ENCODE data around the gene LIPC.

LIPC gene

DNA sequence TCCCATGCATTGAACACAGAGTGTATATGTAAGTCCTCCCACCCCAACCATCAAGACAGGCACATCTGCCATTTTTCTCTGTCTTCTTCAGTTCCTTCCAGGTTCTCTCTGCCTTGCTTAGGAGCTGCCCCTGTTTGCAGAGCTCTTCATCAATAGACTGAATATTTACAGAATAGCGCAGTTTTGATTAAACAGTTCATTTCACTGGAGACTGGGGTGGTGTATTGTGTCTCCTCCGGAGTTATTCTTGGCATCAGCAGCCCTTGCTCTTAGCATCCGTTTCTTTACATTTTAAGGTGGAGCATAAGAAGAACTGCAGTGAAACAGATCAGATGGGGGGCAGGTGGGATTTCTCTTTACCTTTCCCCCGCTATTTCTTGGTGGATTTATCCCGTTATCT lies 87.7 kb downstream of the LIPC start:
- DNase-seq (ENCODE audit: low spot score): no peak

DNA sequence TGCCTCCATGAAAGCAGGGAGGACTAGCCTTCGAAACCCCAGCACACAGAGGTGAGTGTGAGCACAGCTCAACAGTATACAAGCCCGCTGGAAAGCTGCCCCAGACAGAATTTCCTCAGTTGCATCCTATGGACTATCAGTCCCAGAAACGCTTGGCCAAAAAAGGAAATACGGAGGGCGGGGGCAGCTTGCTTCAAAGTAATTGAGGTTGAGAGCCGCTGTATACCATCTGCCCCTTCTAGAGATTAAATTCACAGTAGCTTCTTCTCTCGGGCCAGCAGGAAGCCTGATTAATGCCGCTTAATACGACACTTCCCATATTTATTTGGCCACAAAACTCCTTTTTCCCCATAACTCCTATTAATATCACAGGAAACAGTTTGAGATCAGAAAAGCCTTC lies 88.7 kb downstream of the LIPC start:
- DNase-seq (ENCODE audit: low spot score): no peak

DNA sequence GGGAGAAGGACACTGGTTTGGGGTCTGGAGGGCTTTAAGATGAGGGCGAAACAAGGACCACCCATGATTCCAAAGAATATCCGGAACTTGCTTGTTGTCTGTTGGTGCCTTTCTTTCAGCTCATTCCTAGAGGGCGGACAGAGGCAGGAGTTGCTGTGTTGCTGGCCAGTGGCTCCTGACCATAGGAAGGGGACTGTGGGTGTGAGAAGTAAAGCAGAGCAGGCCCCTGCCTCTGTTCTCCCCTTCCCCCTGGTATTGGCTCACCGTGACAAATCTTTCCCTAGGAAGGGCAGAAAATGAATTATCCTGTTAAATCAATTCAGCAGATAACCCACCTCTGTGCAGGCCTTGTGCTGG lies 89.1 kb downstream of the LIPC start:
- DNase-seq (ENCODE audit: low spot score): no peak

DNA sequence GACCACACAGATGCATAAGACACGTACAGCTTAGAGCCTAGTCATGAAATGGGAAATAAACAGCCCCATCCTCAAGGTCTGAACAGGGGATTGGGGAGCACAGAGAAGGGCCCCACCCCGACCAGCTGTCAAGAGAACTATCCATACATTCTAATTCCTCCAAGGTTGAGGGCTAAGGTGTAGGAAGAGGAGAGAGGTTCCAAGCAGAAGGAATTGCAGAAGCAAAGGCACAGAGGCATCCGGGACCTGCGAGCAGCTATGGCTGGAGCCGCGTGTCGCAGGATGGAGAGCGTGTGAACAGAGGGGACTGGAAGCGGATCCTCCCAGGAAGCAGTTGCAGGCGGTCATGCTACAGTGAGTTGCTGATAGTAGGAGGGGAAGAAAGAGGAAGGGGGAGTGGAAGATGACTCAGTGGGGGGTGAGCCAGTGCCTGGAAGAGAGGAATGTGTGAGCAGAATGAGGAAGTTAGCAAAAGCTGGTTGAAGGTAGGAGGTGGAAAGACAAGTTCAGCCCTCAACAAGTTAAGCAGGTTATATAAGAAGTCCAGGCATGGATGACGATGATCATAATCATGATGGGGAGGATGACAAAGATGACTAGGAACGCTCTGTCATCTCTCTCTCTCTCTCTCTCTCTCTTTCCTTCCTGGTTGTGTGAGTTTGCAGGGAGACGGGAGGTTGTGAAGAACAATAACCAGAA lies 89.7 kb downstream of the LIPC start:
- DNase-seq (ENCODE audit: low spot score): peak; percentile 61

DNA sequence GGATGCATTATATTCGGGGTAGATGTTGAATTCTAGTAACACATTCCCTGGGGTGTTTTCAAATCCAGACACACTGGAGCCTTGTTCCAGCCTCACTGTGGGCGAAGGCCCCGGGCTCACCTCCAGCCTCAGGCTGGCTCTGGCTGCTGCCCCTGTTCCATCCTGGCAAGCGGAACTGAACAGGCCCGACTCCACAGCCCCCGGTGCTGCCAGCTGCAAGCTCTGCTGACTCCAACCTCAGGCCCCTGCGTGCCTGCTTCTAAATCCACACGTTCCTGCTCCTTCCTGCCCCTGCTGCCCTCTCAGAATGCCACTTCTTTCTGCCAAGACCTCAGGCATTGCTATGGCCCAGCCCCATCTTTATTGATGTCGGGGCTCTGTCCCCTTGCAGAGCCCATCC lies 90.6 kb downstream of the LIPC start:
- no peak for DNase-seq (ENCODE audit: low spot score)

DNA sequence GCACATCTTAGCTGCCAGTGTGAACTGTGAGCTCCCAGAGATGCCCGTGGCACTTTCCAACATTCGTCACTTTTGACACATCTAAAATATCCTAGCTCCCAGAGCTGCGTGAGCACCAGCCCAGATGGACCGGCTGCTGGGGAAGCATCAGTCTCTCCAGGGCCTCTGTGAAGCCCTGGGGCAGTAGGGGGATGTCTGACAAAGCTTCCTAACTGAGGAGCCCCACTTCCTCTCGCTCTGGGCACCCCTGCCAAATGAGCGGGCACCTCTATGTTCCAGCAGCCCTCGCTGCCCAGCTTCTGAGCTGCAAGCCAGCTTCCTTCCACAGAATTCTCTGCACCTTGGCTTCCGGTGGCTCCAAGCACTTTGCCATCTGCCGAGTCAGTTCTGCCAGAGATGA lies 91.1 kb downstream of the LIPC start:
- DNase-seq (ENCODE audit: low spot score): no peak

DNA sequence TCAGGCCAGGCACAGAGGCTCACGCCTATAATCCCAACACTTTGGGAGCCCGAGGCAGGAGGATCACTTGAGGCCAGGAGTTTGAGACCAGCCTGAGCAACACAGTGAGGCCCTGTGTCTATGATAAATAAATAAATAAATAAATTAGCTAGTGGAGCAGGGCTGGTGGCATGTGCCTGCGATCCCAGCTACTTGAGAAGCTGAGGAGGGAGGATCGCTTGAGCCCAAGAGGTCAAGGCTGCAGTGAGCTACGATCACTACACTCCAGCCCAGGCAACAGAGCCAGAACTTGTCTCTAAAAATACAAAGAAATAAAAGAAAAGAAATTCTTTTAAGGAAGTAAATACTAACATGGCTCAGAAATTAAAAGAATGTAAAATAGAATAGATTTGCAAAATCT lies 91.8 kb downstream of the LIPC start:
- no peak for DNase-seq (ENCODE audit: low spot score)

DNA sequence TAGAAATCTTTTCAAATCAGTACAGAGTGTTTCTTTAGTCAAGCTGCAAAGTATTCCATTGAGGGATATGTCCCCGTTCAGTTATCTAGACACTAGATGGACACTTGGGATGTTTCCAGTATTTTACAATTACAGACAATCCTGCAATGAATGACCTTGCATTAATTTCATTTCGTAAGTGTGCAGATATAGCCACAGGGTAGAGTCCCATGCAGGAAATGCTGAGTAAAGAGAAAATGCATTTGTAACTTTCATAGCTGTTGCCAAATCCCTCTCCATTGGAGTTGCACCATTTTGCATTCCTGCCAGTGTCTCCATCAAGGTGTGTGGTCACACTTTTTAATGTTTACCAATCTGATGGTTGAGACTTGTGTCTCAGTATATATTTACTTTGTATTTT lies 92.5 kb downstream of the LIPC start:
- no peak for DNase-seq (ENCODE audit: low spot score)

DNA sequence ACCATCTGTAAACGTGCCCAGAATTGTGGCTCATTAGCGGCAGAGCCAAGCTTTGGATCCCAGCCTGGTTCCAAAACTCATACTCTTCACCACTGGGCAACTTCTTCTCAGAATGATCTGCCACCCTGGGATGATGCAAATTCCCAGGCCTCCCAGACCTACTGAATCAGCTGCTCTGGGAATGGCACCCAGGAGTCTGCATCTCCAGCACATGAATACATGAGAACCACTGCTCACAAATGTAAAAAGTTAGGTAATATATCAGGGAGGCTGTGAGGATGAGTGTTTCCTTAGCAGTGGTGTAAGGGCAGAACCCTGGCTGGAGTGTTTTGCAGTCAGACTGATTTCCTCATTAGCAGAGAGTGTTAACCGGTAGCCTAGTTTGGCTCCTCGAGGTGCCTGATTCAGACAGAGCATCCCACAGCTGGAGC lies 94.2 kb downstream of the LIPC start:
- DNase-seq (ENCODE audit: low spot score): no peak

DNA sequence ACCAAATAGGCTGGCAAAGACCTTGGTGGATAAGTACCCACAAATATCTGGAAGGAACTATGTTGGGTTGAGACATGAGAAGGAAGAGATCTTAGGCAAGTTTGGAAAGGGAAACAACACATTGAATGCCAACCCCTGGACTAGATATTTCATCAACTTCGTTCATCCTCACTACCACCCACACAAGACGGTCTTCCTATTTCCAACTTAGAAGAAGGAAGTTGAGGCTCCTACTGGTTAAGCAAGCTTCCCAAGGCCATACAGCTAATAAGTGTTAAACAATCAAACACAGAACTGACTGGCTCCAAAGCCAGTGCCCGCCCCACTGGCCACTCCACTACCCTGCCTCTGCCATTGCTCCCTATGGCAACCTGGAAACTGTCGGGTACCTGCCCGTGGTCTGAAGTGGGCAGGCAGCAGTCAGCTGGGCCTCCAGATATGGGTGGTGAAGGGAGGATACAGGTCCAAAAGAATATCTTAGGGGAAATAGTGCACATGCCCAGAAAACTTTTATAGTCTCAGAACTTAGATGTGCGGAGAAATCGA lies 94.9 kb downstream of the LIPC start:
- no peak for DNase-seq (ENCODE audit: low spot score)

DNA sequence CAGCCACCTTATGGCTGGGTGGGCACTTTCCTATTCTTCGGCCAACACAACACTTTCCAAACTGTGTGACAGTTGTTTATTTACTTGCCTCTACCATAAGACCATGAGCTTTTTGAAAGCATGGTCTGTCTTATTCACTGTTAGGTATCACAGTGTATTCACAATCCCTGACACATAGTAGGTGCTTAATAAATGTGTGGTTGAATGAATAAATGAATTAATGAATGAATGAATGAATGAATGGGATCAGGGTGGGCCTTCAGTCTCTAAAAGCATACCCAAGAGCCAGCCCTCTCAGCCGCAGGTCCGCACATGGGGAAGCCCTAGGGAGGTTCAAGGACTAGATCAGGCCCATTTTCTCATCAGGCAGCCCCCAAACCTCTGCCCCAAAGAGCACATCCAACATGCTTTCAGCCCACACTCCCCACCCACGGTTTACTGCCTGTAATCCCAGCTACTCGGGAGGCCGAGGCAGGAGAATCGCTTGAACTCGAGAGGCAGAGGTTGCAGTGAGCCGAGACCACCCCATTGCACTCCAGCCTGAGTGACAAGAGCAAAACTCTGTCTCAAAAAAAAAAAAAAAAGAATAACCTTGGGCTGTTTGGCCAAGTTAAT lies 95.9 kb downstream of the LIPC start:
- no peak for DNase-seq (ENCODE audit: low spot score)

DNA sequence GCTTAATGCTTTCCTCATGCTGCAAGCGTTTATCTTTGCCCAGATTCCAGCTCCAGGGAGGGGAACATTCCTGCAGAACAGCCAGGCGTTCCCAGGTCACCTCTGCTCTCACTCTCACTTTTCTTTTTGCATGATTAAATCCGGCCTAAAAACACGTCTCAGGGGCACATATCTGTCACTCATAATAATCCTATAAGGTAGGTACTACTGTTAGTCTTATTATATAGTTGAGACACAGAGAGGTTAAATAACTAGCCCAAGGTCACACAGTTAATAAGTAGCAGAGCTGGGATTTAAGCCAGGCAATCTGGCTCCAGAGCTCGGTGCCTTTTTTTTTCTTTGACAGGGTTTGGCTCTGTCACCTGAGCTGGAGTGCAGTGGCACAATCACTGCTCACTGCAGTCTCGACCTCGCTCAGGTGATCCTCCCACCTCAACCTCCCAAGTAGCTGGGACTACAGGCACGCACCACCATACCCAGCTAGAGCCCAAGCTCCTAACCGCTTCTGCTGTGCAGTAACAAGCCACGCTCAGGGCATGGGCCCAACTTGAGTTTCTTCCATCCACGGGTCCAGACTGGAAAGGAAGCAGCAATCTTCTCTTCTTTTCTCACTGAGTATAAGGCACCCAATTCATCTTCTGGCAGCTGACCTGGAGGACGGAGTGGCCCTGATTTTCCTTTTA lies 96.5 kb downstream of the LIPC start:
- peak; percentile 86 for DNase-seq (ENCODE audit: low spot score)

DNA sequence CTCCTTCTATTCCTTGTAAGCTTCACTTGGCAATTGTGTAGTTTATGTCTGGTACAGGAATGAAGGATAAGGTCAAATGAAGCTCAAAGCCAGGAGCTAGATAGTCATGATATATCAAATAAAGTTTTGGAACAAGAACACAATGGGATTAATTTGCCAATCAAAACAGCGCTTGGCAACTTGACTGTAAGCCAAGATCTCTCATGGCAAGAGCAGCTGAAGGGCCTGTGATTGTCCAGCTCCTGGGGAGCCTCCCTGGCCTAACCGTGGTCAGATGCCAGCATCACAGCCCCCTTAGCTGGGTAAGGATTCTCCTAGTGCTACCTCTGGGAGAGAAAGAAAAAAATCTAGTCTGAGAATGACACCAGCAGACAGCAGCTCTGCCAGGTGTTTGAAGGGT lies 97.2 kb downstream of the LIPC start:
- no peak for DNase-seq (ENCODE audit: low spot score)

DNA sequence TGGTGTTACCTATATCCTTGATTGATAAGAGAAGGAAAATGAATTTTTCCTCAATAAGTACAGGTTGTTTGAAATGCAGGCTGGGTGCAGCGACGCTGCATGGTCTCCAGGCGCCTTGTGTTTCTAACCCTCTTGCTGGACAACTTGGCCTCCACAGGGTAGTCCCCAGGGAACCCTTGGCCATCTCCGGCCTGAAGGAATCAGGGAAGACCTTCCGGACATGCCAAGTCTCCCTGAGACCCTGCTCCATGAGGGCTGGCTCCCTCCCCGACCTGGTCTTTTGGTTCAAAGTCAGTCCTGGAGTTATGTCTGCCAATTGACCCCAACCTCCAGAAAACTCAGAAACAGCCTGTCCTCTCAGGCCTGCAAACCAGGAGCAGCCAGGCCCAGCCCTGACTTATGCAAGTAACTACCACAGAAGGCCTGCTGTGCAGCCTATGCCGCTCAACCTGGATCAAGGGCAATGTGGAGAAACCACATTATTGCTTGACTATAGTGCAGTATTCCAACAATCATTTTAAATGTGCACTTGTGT lies 98.3 kb downstream of the LIPC start:
- no peak for DNase-seq (ENCODE audit: low spot score)

DNA sequence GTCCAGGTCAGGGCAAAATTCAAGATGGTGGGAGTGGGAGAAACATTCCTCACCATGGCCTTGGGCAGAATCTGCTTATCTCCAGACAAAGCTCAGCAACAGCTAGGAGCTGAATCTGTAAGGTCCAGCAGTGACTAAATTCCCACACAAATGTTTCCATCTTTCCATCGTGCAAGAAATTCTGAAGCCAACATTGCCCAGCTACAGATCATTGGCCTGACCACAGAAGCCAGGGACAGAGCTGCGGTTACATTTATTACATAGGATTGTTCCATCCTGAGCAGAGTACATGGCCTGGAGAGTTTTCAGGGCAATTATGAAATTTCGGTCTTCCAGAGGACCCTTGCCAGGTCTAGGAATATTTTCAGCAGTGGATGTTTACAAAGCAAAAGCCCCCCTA lies 100.3 kb downstream of the LIPC start:
- no peak for DNase-seq (ENCODE audit: low spot score)

DNA sequence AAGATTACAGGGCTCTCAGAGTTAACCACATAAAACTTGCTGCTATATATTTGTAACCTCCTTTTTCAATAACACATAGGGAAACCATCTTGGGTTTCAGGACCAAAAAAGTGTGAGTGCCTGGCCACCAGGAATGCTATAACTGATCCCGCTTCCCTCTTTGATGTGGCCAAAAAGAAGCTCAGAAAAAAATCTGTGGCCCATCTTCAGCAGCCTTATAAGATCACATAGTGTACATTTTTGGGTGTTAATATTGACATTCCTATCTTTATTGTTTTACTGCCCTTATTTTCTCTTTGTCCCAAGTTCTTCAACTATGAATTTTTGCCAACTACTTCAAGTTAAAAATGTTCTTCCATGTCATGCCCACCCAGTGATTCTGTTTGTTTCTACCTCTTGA lies 102.8 kb downstream of the LIPC start:
- no peak for DNase-seq (ENCODE audit: low spot score)

DNA sequence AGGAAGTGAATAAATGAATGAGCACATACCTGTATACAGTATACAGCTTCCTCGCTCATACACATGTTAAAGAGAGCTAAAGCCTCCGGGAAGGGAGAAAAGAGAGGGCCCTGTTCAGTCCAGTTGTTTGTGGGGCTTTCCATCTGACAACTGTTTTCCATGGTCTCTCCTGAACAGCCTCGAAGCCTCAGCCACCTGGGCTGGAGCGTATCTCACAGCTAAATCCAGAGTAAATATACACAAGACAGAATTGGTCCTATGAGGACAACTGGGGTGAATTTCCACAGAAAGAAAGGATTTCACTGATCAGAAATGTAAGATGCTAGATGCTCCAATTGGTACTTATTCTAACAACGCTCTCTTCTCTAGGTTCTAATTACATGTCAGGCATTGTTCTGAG lies 103.5 kb downstream of the LIPC start:
- DNase-seq (ENCODE audit: low spot score): no peak

DNA sequence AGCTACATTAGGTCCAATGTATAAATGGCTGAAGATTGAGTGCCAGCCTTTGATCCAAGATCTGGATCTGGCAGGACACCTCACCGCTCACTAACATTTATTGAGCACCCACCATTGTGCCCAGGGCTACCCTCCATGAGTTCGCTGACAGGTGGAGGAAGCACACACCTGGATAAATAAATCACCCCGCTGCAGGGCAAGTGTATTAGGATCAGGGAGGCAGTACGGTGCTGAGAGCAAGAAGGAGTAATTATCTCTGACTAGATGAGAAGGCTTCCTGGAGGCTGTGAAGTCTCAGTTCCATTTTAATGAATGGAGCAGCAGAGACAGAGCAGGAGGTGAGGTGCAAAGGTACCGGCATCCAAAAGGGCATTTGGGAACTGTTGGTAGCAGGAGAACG lies 104.1 kb downstream of the LIPC start:
- no peak for DNase-seq (ENCODE audit: low spot score)

DNA sequence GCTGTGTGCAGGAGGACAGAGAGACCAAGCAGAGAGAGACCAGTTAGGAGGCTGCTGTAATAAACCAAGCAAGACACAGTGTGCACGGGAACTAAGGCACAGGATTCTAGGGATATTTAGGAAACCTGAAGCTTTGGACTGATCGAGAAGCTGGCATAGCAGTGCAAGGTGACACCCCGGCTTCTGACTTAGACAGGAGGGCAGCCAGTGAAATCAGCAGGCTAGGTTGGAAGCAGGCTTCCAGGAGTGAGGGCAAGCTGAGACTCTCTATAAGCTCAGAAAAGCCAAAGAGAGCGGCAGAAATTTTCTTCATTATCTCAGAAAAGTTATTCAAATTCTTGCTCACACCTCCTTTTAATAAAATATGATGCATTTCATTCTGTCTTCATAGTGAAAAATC lies 104.6 kb downstream of the LIPC start:
- no peak for DNase-seq (ENCODE audit: low spot score)

DNA sequence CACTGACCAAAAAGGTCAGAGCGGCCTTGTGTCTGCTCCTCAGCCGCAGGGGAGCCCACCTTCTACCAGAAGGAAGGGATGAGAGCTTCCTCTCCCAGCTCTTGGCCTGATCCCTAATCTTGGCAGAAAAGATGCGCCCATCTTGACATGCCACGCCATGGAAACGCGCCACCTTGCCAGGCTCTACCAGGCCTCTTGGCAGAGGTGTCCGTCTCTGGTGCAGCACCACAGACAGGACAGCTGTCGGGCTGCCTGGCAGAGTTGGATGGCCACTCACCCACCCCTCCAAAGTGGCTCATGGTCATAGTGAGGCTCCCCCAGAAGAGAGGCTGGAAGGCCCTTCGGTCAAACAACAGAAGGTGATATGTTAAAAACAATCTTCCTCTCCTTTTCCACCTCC lies 105.2 kb downstream of the LIPC start:
- DNase-seq (ENCODE audit: low spot score): no peak

DNA sequence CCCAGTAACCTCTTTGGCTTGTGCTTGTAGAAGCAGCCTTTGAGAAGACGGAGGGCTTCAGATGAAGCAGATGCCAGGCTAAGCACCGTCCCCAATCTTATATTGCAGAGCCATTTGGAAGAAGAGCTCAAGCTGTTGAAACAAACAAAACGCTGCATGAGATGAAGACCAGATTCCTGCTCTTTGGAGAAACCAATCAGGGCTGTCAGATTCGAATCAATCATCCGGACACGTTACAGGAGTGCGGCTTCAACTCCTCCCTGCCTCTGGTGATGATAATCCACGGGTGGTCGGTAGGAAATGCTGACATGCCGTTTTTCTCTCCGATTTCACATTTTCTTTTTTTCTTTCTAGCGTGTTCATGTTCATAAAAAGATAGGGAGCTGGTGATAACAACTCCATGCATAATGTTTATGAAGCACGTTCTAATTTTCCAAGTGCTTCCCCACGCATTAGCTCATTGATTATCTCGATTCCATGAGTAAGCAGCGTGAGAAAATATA lies 106.5 kb downstream of the LIPC start:
- DNase-seq (ENCODE audit: low spot score): no peak

DNA sequence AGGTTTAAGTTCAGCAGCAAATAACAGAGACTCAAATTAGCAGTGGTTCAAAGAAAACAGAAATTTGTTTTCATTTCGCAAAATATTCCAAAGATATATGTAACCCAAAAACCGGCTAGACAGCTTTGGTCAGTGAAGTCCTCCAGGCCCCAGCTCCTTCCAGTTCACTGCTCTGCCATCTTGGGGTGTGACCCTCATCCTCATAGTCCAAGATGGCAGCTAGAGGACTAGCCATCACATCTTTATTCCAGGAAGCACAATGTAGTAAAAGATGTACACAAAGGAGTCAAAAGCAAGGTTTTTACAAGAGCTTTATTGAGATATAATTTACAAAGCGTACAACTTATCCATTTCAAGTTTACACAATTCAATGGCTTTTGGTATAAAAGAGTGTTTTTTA lies 107.1 kb downstream of the LIPC start:
- DNase-seq (ENCODE audit: low spot score): no peak

DNA sequence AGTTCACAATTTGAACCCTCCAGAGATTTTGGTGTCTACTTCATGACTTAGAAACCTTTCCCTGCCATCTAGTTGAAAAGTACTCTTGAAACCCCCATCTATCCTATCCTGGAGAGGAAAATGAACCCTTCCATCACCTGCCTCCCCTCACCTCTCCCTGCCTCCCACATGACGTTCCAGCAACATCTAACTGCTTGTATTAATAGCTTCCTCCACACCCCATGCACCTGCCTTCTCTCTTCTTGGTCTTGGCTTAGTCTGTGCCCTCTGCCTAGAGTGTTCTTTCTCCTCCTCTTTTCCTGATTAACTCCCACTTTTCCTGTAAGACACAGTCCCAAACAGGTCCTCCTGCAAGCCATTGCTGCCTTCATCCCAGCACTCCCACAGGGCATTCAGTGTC lies 107.8 kb downstream of the LIPC start:
- no peak for DNase-seq (ENCODE audit: low spot score)

All from GM03348 (cell line).